ENCODE measurements around the gene NEURL1.

Gene NEURL1

DNA sequence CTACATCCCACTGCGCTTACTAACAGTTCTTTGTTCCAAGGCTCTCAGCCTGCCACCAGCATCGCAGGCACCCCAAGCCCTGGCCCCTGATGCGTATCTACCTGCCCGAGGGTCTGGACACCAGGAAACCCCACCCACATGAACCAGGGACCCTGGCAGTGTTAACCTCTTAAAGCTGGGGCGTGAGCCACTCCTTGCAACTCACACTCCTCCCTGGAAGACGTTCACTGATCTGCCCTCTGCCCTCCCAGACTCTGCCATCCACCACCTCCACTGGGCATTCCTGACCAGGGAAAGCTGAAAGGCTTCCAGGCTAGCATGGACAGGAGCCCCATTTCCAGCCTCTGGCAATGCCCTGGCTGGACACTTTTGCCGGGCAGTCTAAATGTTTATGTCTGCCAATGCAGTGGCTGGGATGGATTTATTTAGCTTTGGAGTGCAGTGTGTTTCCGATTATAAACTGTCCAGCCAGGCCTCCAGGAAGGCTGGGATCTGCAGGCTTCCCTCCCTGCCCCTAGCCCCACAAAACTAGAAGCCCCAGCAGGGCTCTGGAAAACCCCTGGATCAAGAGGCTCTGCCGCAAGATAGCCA is 117.5 kb downstream of the NEURL1 start:
- no peak for DNase-seq

DNA sequence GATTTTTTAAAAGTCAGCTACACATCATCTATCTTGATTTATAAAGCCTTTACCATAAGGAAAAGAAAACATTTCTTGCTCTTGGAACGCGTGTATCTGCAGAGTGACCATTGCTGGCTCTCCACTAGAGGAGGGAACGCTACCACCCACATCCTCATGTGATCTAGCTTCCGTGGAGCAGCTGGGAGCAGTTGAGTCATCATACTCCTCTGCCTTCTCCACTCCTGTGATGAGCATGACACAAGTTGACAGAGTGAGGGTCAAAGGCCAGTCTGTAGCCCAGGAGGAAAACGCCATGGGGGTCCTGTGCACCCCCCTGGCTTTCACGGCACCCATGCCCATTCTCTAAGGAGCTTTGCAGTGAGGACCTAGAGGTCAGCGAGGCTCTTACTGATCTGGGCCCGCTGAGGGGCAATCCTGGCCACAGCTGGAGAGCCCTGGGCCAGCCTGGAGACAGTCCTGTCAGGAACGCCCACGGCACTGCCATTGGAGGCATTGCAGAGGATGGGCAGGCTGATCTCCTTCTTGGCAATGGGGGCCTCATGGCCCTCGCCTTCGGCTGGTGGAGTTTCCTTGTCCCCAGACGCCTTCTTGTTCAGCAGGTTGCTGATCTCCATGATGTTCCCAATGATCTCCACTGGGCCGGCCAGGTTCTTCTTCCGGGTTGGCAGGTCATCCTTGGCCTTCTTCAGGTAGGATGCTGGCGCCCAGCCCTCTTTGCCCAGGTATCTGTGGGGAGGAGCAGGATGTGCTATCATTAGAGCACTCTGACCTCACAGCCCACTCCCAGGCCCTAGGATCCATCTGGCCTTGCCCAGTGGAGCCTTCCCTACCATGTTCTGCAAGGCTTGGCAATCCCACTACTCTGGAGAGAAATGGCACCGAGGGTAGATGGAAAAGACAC is 119.2 kb downstream of the NEURL1 start:
- DNase-seq: no peak

DNA sequence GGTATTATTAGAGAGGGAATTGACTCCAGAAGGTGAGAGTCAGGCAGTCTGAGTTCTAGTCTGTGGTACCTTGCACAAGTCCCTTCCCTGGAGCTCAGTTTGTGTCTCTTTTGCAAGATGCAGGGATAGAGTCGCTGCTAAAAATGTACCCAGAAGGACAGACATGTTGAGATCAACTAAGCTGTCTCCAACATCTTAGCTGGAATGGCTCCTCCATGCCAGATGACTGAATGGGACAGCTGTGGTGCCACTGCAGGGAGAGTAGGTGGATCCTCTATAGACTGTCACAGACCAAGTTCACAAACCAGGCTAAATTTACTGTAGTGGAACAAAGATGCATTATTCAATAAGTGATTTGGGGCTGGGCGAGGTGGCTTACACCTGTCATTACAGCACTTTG is 120.1 kb downstream of the NEURL1 start:
- DNase-seq: no peak

DNA sequence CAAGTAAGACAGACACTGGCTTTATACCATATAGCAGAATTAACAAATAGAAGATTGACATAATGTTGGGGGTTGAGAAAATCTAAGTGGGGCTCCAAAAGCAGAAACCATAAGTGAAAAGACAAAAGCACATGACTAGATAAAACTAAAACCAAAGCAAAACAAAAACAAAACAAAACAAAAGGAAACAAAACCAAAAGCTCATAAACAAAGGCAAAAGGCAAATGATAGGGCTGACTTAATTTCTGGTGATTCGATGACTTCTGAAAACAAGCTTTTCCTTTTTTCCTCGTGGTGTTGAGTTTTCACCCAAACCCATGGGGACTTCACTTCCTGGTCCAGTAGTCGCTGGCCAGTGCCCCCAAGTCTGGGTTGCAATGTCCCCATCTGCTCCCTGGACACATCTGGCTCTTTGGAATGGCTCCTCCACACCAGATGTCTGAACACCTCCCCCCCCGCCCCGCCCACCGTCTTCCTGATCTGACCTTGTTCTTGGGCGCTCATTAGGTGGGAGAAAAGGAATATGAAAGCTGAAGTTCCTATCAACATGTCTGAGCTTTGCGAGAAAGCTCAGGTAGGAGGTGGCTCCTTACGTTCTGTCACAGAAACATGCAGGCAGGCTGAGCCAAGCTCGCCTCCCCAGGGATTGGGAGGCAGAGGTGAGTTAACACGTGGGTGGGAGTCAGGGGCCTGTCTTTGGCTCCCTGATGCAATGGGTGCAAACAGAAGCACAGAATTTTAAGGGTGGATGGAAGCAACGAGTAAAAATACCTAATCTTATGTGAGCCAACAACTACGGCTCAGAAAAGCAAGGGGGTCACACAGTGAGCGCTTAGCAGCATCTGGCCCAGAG is 121.0 kb downstream of the NEURL1 start:
- DNase-seq: no peak

DNA sequence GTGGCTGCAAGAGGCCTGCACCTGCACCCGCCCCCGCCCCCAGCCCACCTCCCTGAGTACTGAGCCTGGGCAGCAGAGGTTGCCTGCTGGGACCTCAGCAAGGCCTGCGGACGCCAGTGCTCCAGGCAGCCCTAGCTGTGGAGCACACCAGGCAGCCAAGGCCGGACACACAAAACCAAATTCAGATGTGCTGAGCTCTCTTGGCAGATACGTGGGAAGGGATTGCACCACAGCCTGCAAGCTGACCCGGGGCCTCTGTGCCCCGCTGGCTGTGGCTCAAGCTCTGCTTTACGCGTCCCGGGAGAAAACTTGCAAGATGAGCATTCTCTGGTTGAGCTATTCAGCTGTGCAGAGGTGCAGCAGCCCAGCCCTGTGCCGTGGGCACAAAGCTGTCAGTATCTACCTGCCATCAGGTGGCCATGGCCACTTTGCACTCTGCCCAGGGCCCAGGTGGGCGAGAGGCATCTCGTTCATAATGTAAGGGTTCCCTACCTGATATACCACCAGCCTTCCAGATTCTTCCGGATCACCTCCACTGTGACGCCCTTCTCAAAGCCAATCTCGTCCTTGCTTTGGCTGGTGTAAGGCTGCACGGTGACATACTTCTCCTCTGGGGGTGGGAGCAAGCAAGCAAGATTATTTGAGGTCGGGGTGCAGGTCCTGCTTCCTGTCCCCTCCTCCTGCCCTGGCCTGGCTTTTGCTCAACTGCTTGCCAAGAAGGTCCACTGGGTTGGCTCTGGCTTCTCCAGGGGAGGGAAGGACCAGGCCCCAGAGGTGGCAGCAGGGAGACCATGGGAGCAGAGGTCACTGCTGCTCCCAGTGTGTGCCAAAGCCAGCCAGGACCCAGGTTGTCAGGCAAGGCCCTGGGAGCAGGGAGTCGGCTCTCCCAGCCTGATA is 123.4 kb downstream of the NEURL1 start:
- DNase-seq: no peak

DNA sequence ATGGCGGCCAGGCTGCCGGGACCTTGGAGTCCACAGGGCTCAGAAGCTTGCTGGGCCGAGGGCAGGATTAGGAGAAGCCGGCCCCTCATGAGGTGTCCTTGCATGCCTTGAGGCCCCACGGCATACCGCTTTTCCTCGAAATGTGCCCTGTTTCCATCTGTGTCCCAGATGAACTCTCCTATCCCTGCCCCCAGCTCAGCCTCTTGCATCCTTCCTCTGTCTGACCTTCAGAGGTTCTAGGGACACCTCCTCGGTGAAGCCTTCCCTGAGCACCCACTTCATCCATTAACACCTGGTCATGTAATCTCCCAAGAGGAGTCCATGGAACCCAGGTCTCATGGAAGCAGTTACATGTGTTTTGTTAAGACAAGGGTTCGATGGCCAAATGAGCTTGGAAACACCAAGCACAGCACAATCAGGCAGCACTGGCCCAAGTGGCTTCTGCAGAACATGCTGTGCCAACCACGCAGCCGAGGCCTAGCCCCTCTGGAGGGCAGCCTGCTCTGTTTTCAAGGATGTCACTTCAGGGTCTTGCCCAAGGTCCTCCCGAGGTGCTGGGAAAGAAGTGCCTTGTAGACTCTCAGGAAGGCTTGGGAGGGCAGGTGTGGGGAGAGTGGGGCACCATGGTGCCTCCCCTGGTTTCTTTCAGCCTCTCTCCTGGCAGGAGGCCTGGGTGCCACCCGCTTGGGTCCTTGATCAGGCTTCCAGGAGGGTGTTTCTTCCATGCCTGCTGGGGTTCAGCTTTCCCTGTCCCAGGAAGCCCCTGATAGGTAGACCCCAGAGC is 124.3 kb downstream of the NEURL1 start:
- no peak for DNase-seq

DNA sequence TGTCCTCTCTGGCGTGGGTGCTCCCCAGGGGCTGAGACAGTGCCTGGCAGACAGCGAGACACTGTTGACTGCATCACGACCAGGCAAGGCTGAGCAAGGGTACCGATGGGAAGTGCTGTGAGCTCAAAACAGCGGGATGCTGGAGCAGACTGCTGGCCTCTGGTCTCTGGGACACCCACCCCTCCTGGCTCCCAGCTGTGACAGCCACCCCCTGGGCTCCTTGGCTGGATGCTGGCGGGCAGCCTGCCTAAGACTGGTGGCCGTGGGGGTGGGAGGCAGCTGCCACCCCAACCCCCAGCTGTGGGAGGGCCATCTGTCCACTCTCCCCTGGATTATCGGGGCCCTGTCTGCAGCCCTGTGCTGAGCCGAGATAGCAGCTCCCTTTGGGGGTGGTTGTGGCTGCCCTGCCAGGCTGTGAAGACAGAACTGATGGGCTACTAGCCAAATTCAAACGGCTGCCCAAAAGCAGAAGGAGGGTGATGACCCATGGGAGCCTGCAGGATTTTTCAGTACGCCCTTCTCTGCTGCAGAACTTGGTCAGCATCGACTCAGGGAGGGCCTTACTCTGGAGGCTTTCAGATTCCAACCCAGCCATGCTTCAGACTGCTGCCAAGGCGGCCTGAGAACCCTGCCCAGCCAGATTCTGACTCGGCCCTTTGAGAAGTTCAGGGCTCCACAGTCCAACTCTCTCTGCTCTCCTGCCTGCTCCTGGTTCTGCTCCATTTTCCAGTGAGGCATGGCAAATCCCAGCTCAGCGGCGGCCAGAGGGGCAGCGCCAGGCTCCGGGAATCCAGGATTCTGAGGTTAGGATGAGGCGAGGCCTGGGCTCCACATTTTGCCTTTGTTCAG is 125.3 kb downstream of the NEURL1 start:
- no peak for DNase-seq

DNA sequence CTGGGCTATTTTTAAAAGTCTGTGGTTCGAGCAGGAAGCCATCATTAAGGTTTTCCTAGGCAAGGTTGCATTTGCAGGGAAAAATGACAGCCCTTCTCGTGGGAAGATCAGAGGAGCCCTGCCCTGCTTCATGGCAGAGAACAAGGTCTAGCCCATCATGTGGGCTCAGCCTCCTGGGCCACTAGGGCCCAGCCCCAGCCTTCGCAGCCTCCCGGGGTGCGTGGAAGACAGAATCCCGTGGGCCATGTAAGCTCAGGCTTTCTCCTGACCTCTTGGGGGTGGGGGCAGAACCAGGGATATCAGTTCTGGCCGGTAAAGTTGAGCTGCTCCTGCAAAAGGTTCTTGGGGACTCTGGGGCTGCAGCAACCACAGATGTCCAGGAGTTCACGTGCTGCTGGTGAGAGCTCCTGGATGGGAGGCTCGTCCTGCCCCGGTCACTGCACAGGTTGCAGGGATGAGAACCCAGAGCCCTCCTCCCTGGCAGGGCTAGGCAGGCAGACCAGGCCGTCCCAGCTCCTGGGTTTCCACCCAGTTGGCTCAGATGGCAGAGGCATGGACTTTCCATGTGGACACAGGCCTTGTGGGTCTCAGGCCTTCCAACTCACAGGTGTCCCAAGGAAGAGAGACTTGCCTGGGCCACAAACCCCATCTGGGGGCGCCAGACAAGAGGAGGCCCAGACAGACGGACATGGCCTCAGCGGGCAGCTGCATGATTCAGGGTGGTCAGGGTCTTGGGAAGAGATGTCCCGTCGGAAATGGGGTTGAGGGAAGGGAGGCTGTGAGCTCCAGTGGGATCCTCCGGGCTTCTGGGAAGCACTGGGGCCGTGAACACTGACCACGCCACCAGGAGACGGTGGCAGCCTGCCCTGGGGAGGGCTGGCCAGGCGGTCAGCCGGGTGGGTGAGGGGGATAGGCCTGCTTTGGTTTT is 126.2 kb downstream of the NEURL1 start:
- DNase-seq: no peak

DNA sequence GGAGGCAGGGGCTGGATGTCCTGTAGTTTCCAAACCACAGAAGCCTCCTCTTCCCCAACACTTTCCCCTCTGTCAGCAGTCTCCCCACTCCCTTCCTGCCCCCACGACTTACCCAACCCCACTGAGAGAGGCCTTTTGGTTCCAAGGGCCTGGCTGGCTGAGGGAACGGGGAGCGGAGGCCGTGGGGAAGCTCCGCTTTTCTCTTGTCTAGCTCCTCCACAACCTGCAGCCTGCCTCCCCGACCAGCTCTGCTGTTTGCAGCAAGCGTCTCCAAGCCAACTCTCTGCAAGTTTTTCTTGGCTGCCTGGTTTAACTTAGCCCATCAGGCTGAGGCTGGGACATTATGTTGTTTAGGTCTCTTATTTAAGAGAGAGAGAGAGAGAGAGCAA is 126.8 kb downstream of the NEURL1 start:
- DNase-seq: no peak

DNA sequence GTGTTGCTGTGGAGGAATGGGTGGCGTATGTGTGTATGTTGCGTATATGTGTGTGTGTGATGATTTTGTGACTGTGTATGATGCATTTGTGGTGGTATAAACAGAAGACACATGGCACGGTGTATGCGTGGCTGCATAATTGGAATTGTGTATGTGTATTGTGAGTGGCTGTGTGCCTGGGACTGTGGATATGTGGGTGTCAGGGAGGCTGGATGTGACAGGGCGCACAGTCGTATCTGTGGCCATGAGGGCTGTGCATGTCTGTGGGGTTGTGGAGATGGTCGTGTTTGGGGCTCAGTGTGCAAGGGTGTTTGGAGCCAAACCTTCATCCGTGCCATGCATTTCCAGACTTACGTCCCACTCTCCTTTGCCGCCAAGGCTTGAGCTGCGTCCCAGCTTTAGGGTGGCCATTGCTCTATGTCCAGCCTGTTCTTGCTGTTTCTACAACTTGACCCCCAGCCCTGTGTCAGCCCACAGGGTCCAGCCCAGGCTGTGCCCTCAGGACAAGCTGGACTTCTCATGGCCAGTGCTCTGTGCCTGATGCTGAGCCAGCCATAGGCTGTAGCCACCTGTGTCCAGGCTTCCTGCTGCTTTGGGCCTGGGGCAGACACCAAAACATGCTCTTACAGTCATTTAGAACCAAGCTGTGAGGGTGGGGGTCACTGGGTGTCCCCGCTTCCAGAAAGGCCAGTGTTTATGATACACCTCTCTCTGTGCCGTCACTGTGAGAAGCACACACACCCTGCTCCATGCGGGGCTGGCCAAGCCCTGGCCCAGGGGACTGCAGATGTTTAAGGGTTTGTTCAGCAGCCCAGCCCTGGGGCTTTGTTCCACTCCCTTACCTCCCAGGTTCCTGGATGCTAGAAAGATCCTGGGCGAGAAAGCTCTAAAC is 127.6 kb downstream of the NEURL1 start:
- DNase-seq: no peak

DNA sequence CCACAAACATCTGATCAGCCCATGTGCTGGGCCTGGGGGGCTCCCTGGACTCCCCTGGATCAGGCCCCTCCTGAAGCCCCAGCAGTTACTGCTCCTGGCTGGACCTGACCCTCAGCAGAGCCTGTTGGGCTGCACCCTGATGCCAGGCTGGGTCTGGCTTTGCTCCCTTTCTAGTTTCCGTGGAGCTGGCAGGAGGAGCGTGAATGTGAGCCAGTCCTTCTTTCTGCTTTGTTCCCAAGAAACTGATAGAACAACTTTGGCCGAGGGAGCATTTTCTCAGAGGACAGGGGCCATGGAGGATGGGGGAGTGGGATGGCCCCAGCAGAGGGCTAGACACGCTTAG is 128.2 kb downstream of the NEURL1 start:
- no peak for DNase-seq

DNA sequence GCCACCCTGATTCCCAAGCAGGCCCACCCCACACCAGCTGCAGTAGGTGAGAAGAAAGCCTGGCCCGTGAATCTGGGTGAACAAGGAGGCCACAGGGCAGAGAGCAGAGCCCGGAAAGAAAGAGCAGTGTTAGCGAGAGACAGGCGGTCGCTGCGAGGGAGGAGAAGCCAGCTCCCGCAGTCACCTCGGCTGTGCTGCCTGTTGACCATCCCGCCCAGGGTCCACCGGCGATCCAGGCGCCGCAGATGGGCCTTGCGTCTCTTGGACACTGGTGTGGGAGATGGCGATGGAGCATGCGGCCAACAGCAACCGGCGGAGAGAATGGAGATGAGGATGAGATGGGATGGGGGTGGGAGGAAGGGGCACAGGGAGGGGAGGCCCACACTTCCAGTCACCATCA is 128.8 kb downstream of the NEURL1 start:
- DNase-seq: no peak

DNA sequence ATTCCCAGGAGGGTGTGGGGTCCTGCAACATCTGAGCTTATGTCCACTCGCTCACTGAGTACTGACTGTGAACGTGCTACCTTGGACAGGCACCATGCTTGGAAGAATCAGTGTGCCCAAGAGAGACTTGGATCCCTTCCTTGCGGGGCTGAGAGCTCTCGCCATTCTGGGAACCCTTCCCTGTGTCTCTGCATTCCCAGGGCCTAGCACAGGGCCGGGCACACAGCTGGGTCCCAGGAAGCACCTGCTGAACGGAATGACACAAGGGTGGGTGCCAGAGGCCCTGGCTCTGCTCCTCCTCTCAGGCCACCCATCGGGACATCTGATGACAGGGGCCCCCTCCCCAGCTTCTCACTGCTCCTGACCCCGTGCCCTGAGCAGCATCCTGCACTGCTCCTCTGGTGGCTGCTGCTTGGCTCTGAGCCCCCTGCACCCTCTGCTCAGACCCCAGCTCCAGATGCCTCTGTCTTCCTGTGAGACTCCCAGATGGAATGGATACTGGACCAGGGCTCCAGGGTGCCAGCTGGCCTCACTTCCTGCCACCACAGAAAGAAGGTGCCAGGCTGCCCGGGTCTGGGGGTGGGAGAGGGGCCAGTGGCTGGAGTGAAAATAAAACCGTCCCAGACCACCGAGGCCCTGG is 129.6 kb downstream of the NEURL1 start:
- no peak for DNase-seq

DNA sequence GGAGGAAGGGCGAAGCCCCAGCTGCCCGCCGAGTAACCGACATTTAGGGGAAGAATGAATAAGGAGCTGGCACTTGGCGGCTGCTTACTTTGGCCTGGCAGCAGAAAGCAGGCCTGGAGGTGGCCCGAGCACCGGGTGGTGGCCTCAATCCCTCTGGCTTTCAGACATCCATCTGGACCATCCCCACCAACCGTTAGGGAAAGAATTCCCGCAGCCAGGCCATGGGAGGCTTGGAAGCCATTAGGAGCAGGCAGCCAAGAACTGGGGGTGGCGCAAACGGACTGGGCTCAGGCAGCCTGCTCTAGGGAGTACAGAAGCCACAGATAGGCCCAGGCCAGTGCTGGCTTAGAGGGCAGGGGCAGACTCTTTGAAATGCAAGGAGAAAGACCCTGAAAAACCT is 132.7 kb downstream of the NEURL1 start:
- no peak for DNase-seq

DNA sequence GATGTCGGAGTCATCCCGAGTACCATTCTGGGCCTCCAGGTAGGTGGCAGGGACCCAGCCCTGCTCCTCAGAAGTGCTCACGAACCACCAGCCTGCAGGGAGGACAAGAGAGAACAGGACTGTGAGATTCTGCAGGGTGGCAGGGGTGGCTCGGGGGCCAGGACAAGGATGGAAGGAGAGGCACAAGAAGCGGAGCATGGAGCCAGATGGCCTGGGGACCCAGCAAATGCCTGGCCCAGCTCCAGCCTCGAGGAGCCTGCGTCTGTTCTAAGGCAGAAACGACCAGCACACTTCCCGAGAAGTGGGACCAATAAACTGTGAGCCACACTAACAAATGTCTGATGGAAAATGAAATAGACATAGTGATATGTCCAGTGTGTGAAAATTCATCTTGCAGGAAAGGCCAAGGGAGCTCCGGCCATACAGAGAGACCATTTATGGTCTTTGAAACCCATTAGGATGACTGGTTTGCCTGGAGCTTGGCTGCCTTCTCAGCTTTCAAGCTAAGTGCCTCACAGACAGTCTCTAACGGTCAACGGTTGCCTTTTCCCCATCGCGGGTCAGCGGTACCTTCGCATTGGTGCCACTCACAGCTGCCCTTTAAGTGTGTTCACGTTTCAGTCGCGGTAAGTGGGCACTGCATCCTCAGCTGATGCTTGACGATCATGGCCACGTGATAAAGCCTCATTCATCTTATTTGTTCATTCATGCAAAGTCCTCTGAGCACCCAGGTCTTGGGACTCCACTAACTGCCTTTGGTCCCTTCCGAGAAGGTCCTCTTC is 133.8 kb downstream of the NEURL1 start:
- no peak for DNase-seq

DNA sequence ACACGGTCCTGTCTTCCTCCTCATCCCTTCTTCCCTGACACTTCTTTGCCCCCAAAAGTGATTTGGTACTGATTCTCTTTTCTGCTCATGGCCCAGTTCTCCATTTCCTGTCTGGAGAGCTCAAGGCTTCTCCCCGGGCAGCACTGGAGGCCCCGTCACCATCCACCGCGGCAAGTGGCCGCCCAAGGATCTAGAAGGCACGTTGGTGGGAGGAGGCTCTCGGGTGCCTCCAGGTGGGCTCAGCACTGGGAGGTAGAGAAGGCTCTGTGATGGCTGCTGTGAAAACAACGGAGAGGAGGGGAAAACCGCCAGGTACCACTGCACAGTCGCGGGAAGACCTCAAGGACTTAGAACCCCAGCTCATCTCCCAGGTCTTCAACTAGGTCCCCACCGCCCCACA is 134.4 kb downstream of the NEURL1 start:
- DNase-seq: no peak

DNA sequence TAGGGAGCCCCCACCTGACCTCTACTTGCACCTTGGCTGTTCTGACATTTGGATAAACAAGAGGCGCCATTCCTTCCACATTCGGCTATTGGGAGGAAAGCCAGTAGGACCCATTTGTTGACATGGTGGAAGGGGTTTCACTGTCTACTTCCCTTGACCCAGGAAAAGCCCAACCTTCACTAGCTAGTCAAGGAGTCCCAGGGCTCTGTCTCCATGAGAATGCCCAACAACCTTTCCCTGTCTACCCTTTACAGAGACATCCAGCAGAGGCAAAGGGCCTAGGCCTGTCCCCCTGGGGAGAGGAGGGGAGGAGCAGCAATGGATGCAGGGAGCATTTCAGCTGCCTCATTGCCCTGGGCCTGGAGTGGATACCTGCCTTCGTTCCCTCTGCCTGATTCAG is 136.1 kb downstream of the NEURL1 start:
- no peak for DNase-seq

Measured in NCI-H524 treated with DMSO at 0.1 percent for 48 hours (cell line).